IMR-90 (cell line): ENCODE measurements around the gene CT47C1. TPM values are rescaled to one million over a fixed set of nuclear protein-coding genes. Genes with fewer than 3 reads are reported as not detected.

Experiments used
- ATAC-seq: fragments of 200-7000 bp; cut with Tn5 transposase; 2 replicates; pipeline ENCODE4 v1.9.1; 2020; ENCODE audit warnings: low read depth, mild to moderate bottlenecking, moderate library complexity
- BruUV-seq: library from RNA; stranded (reverse); fragments of 400-500 nt; replicated peaks from 2 replicates; lab custom pipeline; 2021; lab: Mats Ljungman, UMichigan
- CTCF ChIA-PET: fragments of 300-600 bp; formaldehyde crosslinking; extraction: SDS; loops from one replicate; lab custom pipeline; 2021; ENCODE audit warnings: antibody characterized with exemption; lab: Yijun Ruan, JAX
- POLR2A ChIA-PET: fragments of 300-600 bp; sonication (Branson Sonifier 250); formaldehyde crosslinking; loops from one replicate; lab custom pipeline; 2022; ENCODE audit warnings: antibody characterized with exemption; ENCODE audit not compliant: unreplicated experiment; lab: Charles Lee
- DNase-seq: peaks from one replicate; pipeline ENCODE4 v3.0.0; 2013
- H2AFZ ChIP-seq: replicated peaks from 2 replicates; pipeline ENCODE3; 2013; ENCODE audit warnings: low read length, mild to moderate bottlenecking; ENCODE audit not compliant: poor library complexity
- H2AK5ac ChIP-seq: 2 replicates; pipeline ENCODE4 v1.6.1; 2013; ENCODE audit warnings: low read depth, low read length, inconsistent platforms
- H2AK9ac ChIP-seq: replicated peaks from 2 replicates; pipeline ENCODE3; 2013; ENCODE audit warnings: mild to moderate bottlenecking, low read depth, low read length, moderate library complexity; ENCODE audit not compliant: poor library complexity
- H2BK120ac ChIP-seq: 2 replicates; pipeline ENCODE4 v1.6.1; 2013; ENCODE audit warnings: low read depth, low read length, inconsistent platforms
- H2BK15ac ChIP-seq: 3 replicates; pipeline ENCODE4 v1.6.1; 2013; ENCODE audit warnings: low read depth, low read length, inconsistent platforms
- H2BK20ac ChIP-seq: 2 replicates; pipeline ENCODE4 v1.6.1; 2013; ENCODE audit warnings: low read depth, mild to moderate bottlenecking, inconsistent platforms, low read length, moderate library complexity
- H2BK5ac ChIP-seq: 2 replicates; pipeline ENCODE4 v1.6.1; 2013; ENCODE audit warnings: mild to moderate bottlenecking, low read depth, low read length, inconsistent platforms; ENCODE audit not compliant: poor library complexity, severe bottlenecking
- H3K14ac ChIP-seq: replicated peaks from 2 replicates; pipeline ENCODE4 v1.6.1; 2013; ENCODE audit warnings: low read depth, low read length, inconsistent platforms
- H3K18ac ChIP-seq: 2 replicates; pipeline ENCODE4 v1.6.1; 2013; ENCODE audit warnings: low read depth, low read length, control low read depth
- H3K23ac ChIP-seq: 2 replicates; pipeline ENCODE4 v1.6.1; 2013; ENCODE audit warnings: low read depth, low read length, inconsistent platforms
- H3K27ac ChIP-seq: 2 replicates; pipeline ENCODE4 v1.5.1; 2013; ENCODE audit warnings: mild to moderate bottlenecking, control low read depth, low read length; ENCODE audit not compliant: insufficient read depth
- H3K27me3 ChIP-seq: 2 replicates; pipeline ENCODE4 v1.6.1; 2013; ENCODE audit warnings: low read length; ENCODE audit not compliant: control insufficient read depth, insufficient read depth
- H3K36me3 ChIP-seq: 2 replicates; pipeline ENCODE4 v1.6.1; 2013; ENCODE audit warnings: low read length, mixed read lengths; ENCODE audit not compliant: control insufficient read depth, insufficient read depth
- H3K4ac ChIP-seq: 2 replicates; pipeline ENCODE4 v1.6.1; 2013; ENCODE audit warnings: low read depth, low read length, inconsistent platforms
- H3K4me1 ChIP-seq: 2 replicates; pipeline ENCODE4 v1.6.1; 2013; ENCODE audit warnings: low read length, mixed read lengths; ENCODE audit not compliant: control insufficient read depth, insufficient read depth
- H3K4me2 ChIP-seq: 2 replicates; pipeline ENCODE4 v1.6.1; 2013; ENCODE audit warnings: low read depth, mild to moderate bottlenecking, control low read depth, low read length, moderate library complexity
- H3K4me3 ChIP-seq: 2 replicates; pipeline ENCODE4 v1.5.1; 2013; ENCODE audit warnings: low read depth, mild to moderate bottlenecking, control low read depth, low read length, moderate library complexity; ENCODE audit not compliant: insufficient read depth
- H3K56ac ChIP-seq: 2 replicates; pipeline ENCODE4 v1.6.1; 2013; ENCODE audit warnings: low read length, inconsistent platforms; ENCODE audit not compliant: insufficient read depth; ENCODE audit errors: extremely low read depth
- H3K79me1 ChIP-seq, 2 experiments: 2 replicates each; pipeline ENCODE4 v1.6.1; 2013; ENCODE audit warnings: low read length in 2 of 2, inconsistent platforms in 1 of 2, low read depth in 1 of 2
- H3K9ac ChIP-seq: 2 replicates; pipeline ENCODE4 v1.6.1; 2013; ENCODE audit warnings: low read depth, low read length, control low read depth
- H3K9me1 ChIP-seq: 2 replicates; pipeline ENCODE4 v1.6.1; 2013; ENCODE audit warnings: low read length, inconsistent platforms; ENCODE audit not compliant: insufficient read depth
- H3K9me3 ChIP-seq: 2 replicates; pipeline ENCODE4 v1.6.1; 2013; ENCODE audit warnings: low read length; ENCODE audit not compliant: control insufficient read depth, insufficient read depth
- H4K20me1 ChIP-seq: 2 replicates; pipeline ENCODE4 v1.6.1; 2013; ENCODE audit warnings: low read length, inconsistent platforms; ENCODE audit not compliant: insufficient read depth
- H4K5ac ChIP-seq: 2 replicates; pipeline ENCODE4 v1.6.1; 2013; ENCODE audit warnings: mild to moderate bottlenecking, low read depth, low read length, control low read depth
- H4K8ac ChIP-seq, 2 experiments: 2 replicates each; pipeline ENCODE4 v1.6.1; 2013; ENCODE audit warnings: low read depth in 2 of 2, low read length in 2 of 2, control low read depth in 1 of 2, inconsistent platforms in 1 of 2
- H4K91ac ChIP-seq: 2 replicates; pipeline ENCODE4 v1.6.1; 2013; ENCODE audit warnings: low read depth, low read length, inconsistent platforms; ENCODE audit not compliant: insufficient read depth
- BHLHE40 ChIP-seq: fragments of 150-350 bp; IDR thresholded peaks from 2 replicates; pipeline ENCODE4 v1.6.1; 2016; ENCODE audit warnings: mild to moderate bottlenecking, low read depth, low read length
- CEBPB ChIP-seq: IDR thresholded peaks from 2 replicates; pipeline ENCODE4 v1.6.1; 2012; ENCODE audit warnings: low read depth, low read length, improper control_type of control experiment
- CHD1 ChIP-seq: IDR thresholded peaks from 2 replicates; pipeline ENCODE4 v1.6.1; 2012; ENCODE audit warnings: low read depth, low read length, improper control_type of control experiment
- CTCF ChIP-seq: conservative IDR thresholded peaks from 2 replicates; pipeline ENCODE4 v1.5.1; 2012; ENCODE audit warnings: mild to moderate bottlenecking, low read depth, low read length, improper control_type of control experiment
- FOS ChIP-seq: fragments of 150-350 bp; IDR thresholded peaks from 2 replicates; pipeline ENCODE4 v1.6.1; 2016; ENCODE audit warnings: low read depth, low read length
- MAFK ChIP-seq: IDR thresholded peaks from 2 replicates; pipeline ENCODE4 v1.6.1; 2012; ENCODE audit warnings: low read depth, low read length, improper control_type of control experiment
- MAZ ChIP-seq: IDR thresholded peaks from 2 replicates; pipeline ENCODE4 v1.6.1; 2012; ENCODE audit warnings: low read depth, mild to moderate bottlenecking, low read length, improper control_type of control experiment, moderate library complexity, borderline replicate concordance
- MXI1 ChIP-seq: IDR thresholded peaks from 2 replicates; pipeline ENCODE4 v1.6.1; 2012; ENCODE audit warnings: low read depth, mild to moderate bottlenecking, low read length, moderate library complexity, borderline replicate concordance
- NFE2L2 ChIP-seq: fragments of 150-350 bp; IDR thresholded peaks from 2 replicates; pipeline ENCODE4 v1.6.1; 2016; ENCODE audit warnings: low read depth, mild to moderate bottlenecking, low read length
- POLR2A ChIP-seq: IDR thresholded peaks from 2 replicates; pipeline ENCODE4 v1.6.1; 2012; ENCODE audit warnings: mild to moderate bottlenecking, low read depth, low read length
- RAD21 ChIP-seq: IDR thresholded peaks from 2 replicates; pipeline ENCODE4 v1.6.1; 2012; ENCODE audit warnings: low read length, improper control_type of control experiment
- RCOR1 ChIP-seq: IDR thresholded peaks from 2 replicates; pipeline ENCODE4 v1.6.1; 2012; ENCODE audit warnings: mild to moderate bottlenecking, low read length, improper control_type of control experiment; ENCODE audit not compliant: insufficient replicate concordance
- RFX5 ChIP-seq: IDR thresholded peaks from 2 replicates; pipeline ENCODE4 v1.8.0; 2012; ENCODE audit warnings: low read depth, mild to moderate bottlenecking, low read length, moderate library complexity
- SMC3 ChIP-seq: fragments of 150-350 bp; IDR thresholded peaks from 2 replicates; pipeline ENCODE4 v1.6.1; 2016; ENCODE audit warnings: low read depth, mild to moderate bottlenecking, antibody characterized with exemption, low read length, moderate library complexity
- USF2 ChIP-seq: fragments of 150-350 bp; IDR thresholded peaks from 2 replicates; pipeline ENCODE4 v1.6.1; 2017; ENCODE audit warnings: mild to moderate bottlenecking, antibody characterized with exemption, low read length, low read depth
- dilution Hi-C: fragments of 300-500 bp; cut with HindIII; formaldehyde crosslinking; loops from one replicate; pipeline ENCODE4 v1.14.3; 2018; ENCODE audit warnings: low sequenced_read_pairs; ENCODE audit not compliant: unreplicated experiment
- in situ Hi-C: fragments of 300-500 bp; cut with MboI; formaldehyde crosslinking; loops from 3 replicates; pipeline ENCODE4 v1.14.3; 2019; ENCODE audit warnings: low sequenced_read_pairs, inconsistent platforms, mixed read lengths
- intact Hi-C: fragments of 100-400 bp; cut with micrococcal nuclease; formaldehyde crosslinking; loops from 2 replicates; pipeline ENCODE4 v1.10.0; 2022
- polyA plus RNA-seq, 3 experiments: library from polyadenylated mRNA; depleted of rRNA; stranded (reverse); fragments of >200 nt; gene quantifications; 2 replicates each; pipeline ENCODE4 v1.2.3, GENCODE V29; 2012; ENCODE audit warnings: low replicate concordance in 1 of 3
- total RNA-seq: library from RNA; depleted of rRNA; stranded (reverse); fragments of >200 nt; gene quantifications from 2 replicates; pipeline ENCODE4 v1.2.3, GENCODE V29; 2012
- TF ChIP-seq, protein P1 (sequence below): fragments of 150-350 bp; IDR thresholded peaks from 2 replicates; pipeline ENCODE4 v1.6.1; 2016; ENCODE audit warnings: low read depth, mild to moderate bottlenecking, low read length, moderate library complexity, borderline replicate concordance

CT47C1 gene
- total and polyA plus RNA-seq, 2 of the 4 experiments (the other 2 are of a cell fraction), result not detected

GRCh38 chrX:119030990-119031389 is 41.8 kb upstream of the CT47C1 start:
- no peaks in the 10 kb centered on the region; the same call in 1 of the 2 replicates for H3K9me3 ChIP-seq
- no peaks in the 10 kb centered on the region for H3K36me3 ChIP-seq
- H2BK20ac ChIP-seq, result no peak overlapping the region
- H4K20me1 ChIP-seq, result no peaks in the 10 kb centered on the region
- no peak overlapping the region for H4K5ac ChIP-seq
- no peak overlapping the region for H2AK9ac ChIP-seq
- no peak overlapping the region for H3K9ac ChIP-seq
- ATAC-seq, result no peak
- H2BK5ac ChIP-seq, result no peak overlapping the region
- DNase-seq, result no peak
- no peaks in the 10 kb centered on the region for H3K4me1 ChIP-seq
- H3K56ac ChIP-seq, result no peak overlapping the region
- H2BK15ac ChIP-seq, result no peak overlapping the region
- in situ Hi-C loops (no loop called here), dilution Hi-C loops (no loop called here), intact Hi-C loops (no loop called here)
- no peak overlapping the region for H4K8ac ChIP-seq
- no peaks in the 10 kb centered on the region for H3K9me1 ChIP-seq
- no peak overlapping the region for H3K23ac ChIP-seq
- no peak overlapping the region for H2AK5ac ChIP-seq
- no peaks in the 10 kb centered on the region for H3K27me3 ChIP-seq
- H3K4ac ChIP-seq, result no peak overlapping the region
- no peak overlapping the region for H4K91ac ChIP-seq
- no TSS peak for BruUV-seq
- POLR2A ChIA-PET, result no interaction called here
- no peak overlapping the region for H3K14ac ChIP-seq
- no peak overlapping the region for H3K18ac ChIP-seq
- H2BK120ac ChIP-seq, result no peak overlapping the region
- H3K4me3 ChIP-seq, result no peak overlapping the region
- H3K27ac ChIP-seq, result no peak overlapping the region
- H2AFZ ChIP-seq, result no peak overlapping the region
- no peaks in the 10 kb centered on the region for H3K79me1 ChIP-seq
- TF ChIP-seq NFE2L2 (no peak), RAD21 (no peak), CEBPB (no peak), RFX5 (no peak), FOS (no peak), SMC3 (no peak), RCOR1 (no peak), MAFK (no peak), CHD1 (no peak), CTCF (no peak), MAZ (no peak), USF2 (no peak), MXI1 (no peak), POLR2A (no peak), BHLHE40 (no peak)
- TF ChIP-seq, protein P1, sequence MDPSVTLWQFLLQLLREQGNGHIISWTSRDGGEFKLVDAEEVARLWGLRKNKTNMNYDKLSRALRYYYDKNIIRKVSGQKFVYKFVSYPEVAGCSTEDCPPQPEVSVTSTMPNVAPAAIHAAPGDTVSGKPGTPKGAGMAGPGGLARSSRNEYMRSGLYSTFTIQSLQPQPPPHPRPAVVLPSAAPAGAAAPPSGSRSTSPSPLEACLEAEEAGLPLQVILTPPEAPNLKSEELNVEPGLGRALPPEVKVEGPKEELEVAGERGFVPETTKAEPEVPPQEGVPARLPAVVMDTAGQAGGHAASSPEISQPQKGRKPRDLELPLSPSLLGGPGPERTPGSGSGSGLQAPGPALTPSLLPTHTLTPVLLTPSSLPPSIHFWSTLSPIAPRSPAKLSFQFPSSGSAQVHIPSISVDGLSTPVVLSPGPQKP, result no peak
- no peak overlapping the region for H3K4me2 ChIP-seq
- CTCF ChIA-PET, result no interaction called here
